ENCODE measurements around the gene TUBB4B. TPM values are rescaled to one million over a fixed set of nuclear protein-coding genes. Genes with fewer than 3 reads are reported as not detected.
A peak's percentile ranks its signal among the peaks of the same experiment; 100 is the strongest.

TUBB4B gene
- total and polyA plus RNA-seq, 8 donors = 69.4 to 292 (median 153) TPM

GRCh38 chr9:137220317-137221094 lies 20.6 kb upstream of the TUBB4B start:
- peaks cover 0 to 14% (median 0%) of the 10 kb centered on the region in 3 donors for H3K27me3 ChIP-seq
- 87 to 89% (median 89%) methylated on average over 24 to 52 of the region's 52 CpGs for WGBS, 5 donors
- intact Hi-C loops (cut with DNase I; ENCODE audit: low total_unique reads) = no loop called here
- no peak for TF ChIP-seq CTCF (IDR thresholded peaks at IDR 0.05)
- no peak for TF ChIP-seq EP300 (IDR thresholded peaks at IDR 0.05)
- no peak for TF ChIP-seq POLR2AphosphoS5 (IDR thresholded peaks at IDR 0.05)
- no peak for TF ChIP-seq POLR2A (IDR thresholded peaks at IDR 0.05)
- peak in 1 of 2 donors; percentile 32 for DNase-seq
- H3K36me3 ChIP-seq = peaks cover 0 to 13% (median 8%) of the 10 kb centered on the region in 4 donors
- peak overlapping the region in 2 of 5 donors; percentile 16 to 64 for H3K27ac ChIP-seq
- H3K4me3 ChIP-seq = peak overlapping the region in 1 of 4 donors; percentile 1
- no peaks in the 10 kb centered on the region for H3K9me3 ChIP-seq
- H3K4me1 ChIP-seq = peaks cover 45 to 85% (median 82%) of the 10 kb centered on the region in 4 donors

- Histone ChIP-seq H3K9me3 (no peaks in the 10 kb centered on the region), H3K27me3 (peaks cover 0 to 14% (median 0%) of the 10 kb centered on the region in 3 donors), H3K4me1 (peaks cover 45 to 91% (median 86%) of the 10 kb centered on the region in 4 donors), H3K27ac (peak overlapping the region in 4 of 5 donors; percentile 61 to 73 (median 64)), H3K4me3 (peak overlapping the region; percentile 44 to 58 (median 46)), H3K36me3 (peaks cover 0 to 7% (median 4%) of the 10 kb centered on the region in 4 donors)
- WGBS, 5 donors = 69 to 86% (median 81%) methylated on average over 7 to 14 of the region's 14 CpGs
- intact Hi-C loops (cut with DNase I; ENCODE audit: low total_unique reads) = no loop called here
- TF ChIP-seq EP300 (IDR thresholded peaks at IDR 0.05) (no peak), POLR2AphosphoS5 (IDR thresholded peaks at IDR 0.05) (no peak), CTCF (IDR thresholded peaks at IDR 0.05) (no peak), POLR2A (IDR thresholded peaks at IDR 0.05) (no peak)
- no peak for DNase-seq
Observed at GRCh38 chr9:137221095-137221505, 20.0 kb upstream of the TUBB4B start.

GRCh38 chr9:137221506-137222111 lies 19.5 kb upstream of the TUBB4B start:
- TF ChIP-seq EP300 (IDR thresholded peaks at IDR 0.05) = no peak
- no peak for TF ChIP-seq POLR2A (IDR thresholded peaks at IDR 0.05)
- TF ChIP-seq POLR2AphosphoS5 (IDR thresholded peaks at IDR 0.05) = no peak
- TF ChIP-seq CTCF (IDR thresholded peaks at IDR 0.05) = no peak
- peaks cover 0 to 2% (median 0%) of the 10 kb centered on the region in 4 donors for H3K36me3 ChIP-seq
- no peaks in the 10 kb centered on the region for H3K9me3 ChIP-seq
- H3K27ac ChIP-seq = peak overlapping the region; percentile 52 to 73 (median 64)
- peaks cover 41 to 92% (median 88%) of the 10 kb centered on the region in 4 donors for H3K4me1 ChIP-seq
- peaks cover 0 to 14% (median 0%) of the 10 kb centered on the region in 3 donors for H3K27me3 ChIP-seq
- WGBS, 5 donors = 5 to 21% (median 7%) methylated on average over 12 to 59 of the region's 61 CpGs
- H3K4me3 ChIP-seq = peak overlapping the region; percentile 44 to 58 (median 46)
- DNase-seq = peak in 1 of 2 donors; percentile 73
- intact Hi-C loops (cut with DNase I; ENCODE audit: low total_unique reads) = no loop called here

Measured in stomach (tissue), 9 donors.